ENCODE measurements around the gene NT5DC2.

Gene NT5DC2

GRCh38 chr3:52504977-52505376 is 28.7 kb downstream of the NT5DC2 start:
- no peak for ATAC-seq (ENCODE audit: low read depth)

GRCh38 chr3:52503788-52504424 is 29.8 kb downstream of the NT5DC2 start:
- H3K4me3 ChIP-seq (ENCODE audit: severe bottlenecking), result no peak overlapping the region
- H3K9me3 ChIP-seq (ENCODE audit: severe bottlenecking), result no peaks in the 10 kb centered on the region
- ATAC-seq (ENCODE audit: low read depth) (no peak), DNase-seq (ENCODE audit: low spot score) (no peak)
- peaks cover 9% of the 10 kb centered on the region for H3K4me1 ChIP-seq (ENCODE audit: insufficient read depth, poor library complexity, severe bottlenecking)
- H3K27me3 ChIP-seq (ENCODE audit: insufficient read depth, poor library complexity, severe bottlenecking), result no peaks in the 10 kb centered on the region
- H3K27ac ChIP-seq (ENCODE audit: poor library complexity, severe bottlenecking), result no peak overlapping the region
- no peak for TF ChIP-seq CTCF (IDR thresholded peaks at IDR 0.05; ENCODE audit: poor library complexity, severe bottlenecking)
- H3K36me3 ChIP-seq (ENCODE audit: low read depth), result no peaks in the 10 kb centered on the region

More at GRCh38 chr3:52504977-52505376, 28.7 kb downstream of the NT5DC2 start:
- H3K36me3 ChIP-seq (ENCODE audit: low read depth), result no peaks in the 10 kb centered on the region
- H3K4me3 ChIP-seq (ENCODE audit: severe bottlenecking), result no peak overlapping the region
- no peak for DNase-seq (ENCODE audit: low spot score)
- peaks cover 9% of the 10 kb centered on the region for H3K4me1 ChIP-seq (ENCODE audit: insufficient read depth, poor library complexity, severe bottlenecking)
- H3K27me3 ChIP-seq (ENCODE audit: insufficient read depth, poor library complexity, severe bottlenecking), result no peaks in the 10 kb centered on the region
- H3K27ac ChIP-seq (ENCODE audit: poor library complexity, severe bottlenecking), result no peak overlapping the region
- no peak for TF ChIP-seq CTCF (IDR thresholded peaks at IDR 0.05; ENCODE audit: poor library complexity, severe bottlenecking)
- no peaks in the 10 kb centered on the region for H3K9me3 ChIP-seq (ENCODE audit: severe bottlenecking)

GRCh38 chr3:52502808-52503350 is 30.8 kb downstream of the NT5DC2 start:
- TF ChIP-seq CTCF (IDR thresholded peaks at IDR 0.05; ENCODE audit: poor library complexity, severe bottlenecking), result no peak
- H3K27ac ChIP-seq (ENCODE audit: poor library complexity, severe bottlenecking), result no peak overlapping the region
- H3K36me3 ChIP-seq (ENCODE audit: low read depth), result no peaks in the 10 kb centered on the region
- H3K9me3 ChIP-seq (ENCODE audit: severe bottlenecking), result no peaks in the 10 kb centered on the region
- peaks cover 9% of the 10 kb centered on the region for H3K4me1 ChIP-seq (ENCODE audit: insufficient read depth, poor library complexity, severe bottlenecking)
- no peaks in the 10 kb centered on the region for H3K27me3 ChIP-seq (ENCODE audit: insufficient read depth, poor library complexity, severe bottlenecking)
- H3K4me3 ChIP-seq (ENCODE audit: severe bottlenecking), result no peak overlapping the region
- DNase-seq (ENCODE audit: low spot score), result no peak
- ATAC-seq (ENCODE audit: low read depth), result no peak

GRCh38 chr3:52502001-52502400 is 31.7 kb downstream of the NT5DC2 start:
- Histone ChIP-seq H3K4me1 (ENCODE audit: insufficient read depth, poor library complexity, severe bottlenecking) (peaks cover 2% of the 10 kb centered on the region), H3K4me3 (ENCODE audit: severe bottlenecking) (no peak overlapping the region), H3K27ac (ENCODE audit: poor library complexity, severe bottlenecking) (no peak overlapping the region), H3K36me3 (ENCODE audit: low read depth) (no peaks in the 10 kb centered on the region), H3K27me3 (ENCODE audit: insufficient read depth, poor library complexity, severe bottlenecking) (no peaks in the 10 kb centered on the region), H3K9me3 (ENCODE audit: severe bottlenecking) (no peaks in the 10 kb centered on the region)
- no peak for TF ChIP-seq CTCF (IDR thresholded peaks at IDR 0.05; ENCODE audit: poor library complexity, severe bottlenecking)
- no peak for DNase-seq (ENCODE audit: low spot score)
- no peak for ATAC-seq (ENCODE audit: low read depth)

GRCh38 chr3:52501046-52501445 is 32.6 kb downstream of the NT5DC2 start:
- Histone ChIP-seq H3K9me3 (ENCODE audit: severe bottlenecking) (no peaks in the 10 kb centered on the region), H3K27me3 (ENCODE audit: insufficient read depth, poor library complexity, severe bottlenecking) (no peaks in the 10 kb centered on the region), H3K27ac (ENCODE audit: poor library complexity, severe bottlenecking) (no peak overlapping the region), H3K36me3 (ENCODE audit: low read depth) (no peaks in the 10 kb centered on the region), H3K4me3 (ENCODE audit: severe bottlenecking) (no peak overlapping the region), H3K4me1 (ENCODE audit: insufficient read depth, poor library complexity, severe bottlenecking) (no peaks in the 10 kb centered on the region)
- TF ChIP-seq CTCF (IDR thresholded peaks at IDR 0.05; ENCODE audit: poor library complexity, severe bottlenecking), result no peak
- ATAC-seq (ENCODE audit: low read depth), result no peak
- no peak for DNase-seq (ENCODE audit: low spot score)
